Sigmoid colon (tissue), 7 donors: ENCODE data around the gene MECP2. TPM values are rescaled to one million over a fixed set of nuclear protein-coding genes. Genes with fewer than 3 reads are reported as not detected.

Experiments used
- DNase-seq: peaks from one replicate; pipeline ENCODE4 v3.0.0-alpha.2; 2019
- H3K27ac ChIP-seq, 4 donors: fragments of 200-600 bp; sonication (generic); one replicate each; pipeline ENCODE4 v1.5.1; 2016 to 2019; ENCODE audit warnings: mild to moderate bottlenecking in 1 of 4
- H3K27me3 ChIP-seq, 3 donors: fragments of 200-600 bp; sonication (generic); one replicate each; pipeline ENCODE4 v1.5.1; 2019; ENCODE audit warnings: mild to moderate bottlenecking in 1 of 3
- H3K36me3 ChIP-seq, 4 donors: fragments of 200-600 bp; sonication (generic); one replicate each; pipeline ENCODE4 v1.5.1; 2016 to 2019
- H3K4me1 ChIP-seq, 4 donors: fragments of 200-600 bp; sonication (generic); one replicate each; pipeline ENCODE4 v1.5.1; 2017 to 2019
- H3K4me3 ChIP-seq, 4 donors: fragments of 200-600 bp; sonication (generic); one replicate each; pipeline ENCODE4 v1.5.1; 2017 to 2019; ENCODE audit warnings: mild to moderate bottlenecking in 2 of 4, moderate library complexity in 1 of 4
- H3K9me3 ChIP-seq, 4 donors: fragments of 200-600 bp in 3 of 4; sonication (generic) in 3 of 4; one replicate each; pipeline versions ENCODE4 v1.5.1 to v1.6.1; 2013 to 2019
- CTCF ChIP-seq, 4 experiments: fragments of 450-650 bp in 3 of 4; fragments of 200-600 bp in 1 of 4; IDR thresholded peaks; one replicate each; pipeline ENCODE4 v1.5.1; 2016 to 2019; ENCODE audit warnings: antibody characterized with exemption in 4 of 4, mild to moderate bottlenecking in 3 of 4, moderate library complexity in 2 of 4
- EP300 ChIP-seq, 4 donors: sonication (generic); formaldehyde crosslinking; IDR thresholded peaks; one replicate each; pipeline ENCODE4 v1.6.1; 2017; ENCODE audit warnings: antibody characterized with exemption in 4 of 4
- POLR2A ChIP-seq, 2 donors: fragments of 450-650 bp; IDR thresholded peaks; one replicate each; pipeline ENCODE4 v1.6.1; 2016; ENCODE audit warnings: antibody characterized with exemption in 2 of 2, mild to moderate bottlenecking in 2 of 2, moderate library complexity in 2 of 2
- POLR2AphosphoS5 ChIP-seq, 4 donors: sonication (generic); formaldehyde crosslinking; IDR thresholded peaks; one replicate each; pipeline ENCODE4 v1.6.1; 2017; ENCODE audit warnings: antibody characterized with exemption in 4 of 4
- WGBS, 2 donors: extraction: QIAGEN DNeasy Blood & Tissue Kit; methylation state at CpG; one replicate each; pipeline ENCODE4 v1.1.7; 2013; 5-methylcytosine and 5-hydroxymethylcytosine counted together
- intact Hi-C: fragments of 100-400 bp; cut with DNase I; formaldehyde crosslinking; loops from one replicate; pipeline ENCODE4 v1.15.1; 2023
- polyA plus RNA-seq, 3 donors: library from polyadenylated mRNA; stranded (reverse); fragments of 200-250 nt; gene quantifications; one replicate each; pipeline ENCODE4 v1.2.3, GENCODE V29; 2013
- total RNA-seq, 4 donors: library from RNA; depleted of rRNA; stranded (reverse); fragments of >200 nt; gene quantifications; one replicate each; pipeline ENCODE4 v1.1.0, GENCODE V29; 2016
- donor health status: healthy with polysubstance abuse.
- donor health status: Bipolar disorder and iron deficiency.
- donor health status: healthy.

MECP2 gene
- total and polyA plus RNA-seq, 7 donors: 14.4 to 57.9 (median 43.9) TPM

DNA sequence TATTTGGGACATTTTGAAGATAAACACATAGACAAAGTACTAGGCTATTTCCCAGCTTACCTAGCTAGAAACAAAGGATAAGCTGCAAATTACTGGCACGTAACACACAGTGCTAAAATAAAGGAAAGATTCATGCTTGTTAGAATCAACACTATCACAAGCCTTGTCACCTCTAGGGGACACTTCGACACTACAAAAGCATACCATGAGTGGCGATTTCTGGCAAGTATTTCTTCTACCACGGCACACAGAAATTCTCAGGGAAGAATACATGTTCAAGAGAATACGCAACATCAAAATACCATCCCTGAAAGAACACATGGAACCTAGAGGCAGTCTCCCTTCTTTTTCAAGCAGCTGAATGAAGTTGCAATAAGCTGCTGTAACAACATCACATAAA is 5.1 kb downstream of the MECP2 start:
- 61 to 69% methylated on average over 5 of the region's 5 CpGs for WGBS, 2 donors
- no peaks in the 10 kb centered on the region for H3K9me3 ChIP-seq
- TF ChIP-seq CTCF (IDR thresholded peaks at IDR 0.05): no peak
- TF ChIP-seq POLR2AphosphoS5 (IDR thresholded peaks at IDR 0.05): no peak
- TF ChIP-seq POLR2A (IDR thresholded peaks at IDR 0.05): no peak
- no peak for TF ChIP-seq EP300 (IDR thresholded peaks at IDR 0.05)
- intact Hi-C loops: no loop called here
- no peaks in the 10 kb centered on the region for H3K27me3 ChIP-seq
- no peaks in the 10 kb centered on the region for H3K36me3 ChIP-seq
- no peak for DNase-seq
- H3K4me3 ChIP-seq: no peak overlapping the region
- H3K27ac ChIP-seq: peak overlapping the region in 2 of 4 donors; percentile 9 to 27
- peaks cover 0 to 41% (median 32%) of the 10 kb centered on the region in 4 donors for H3K4me1 ChIP-seq

DNA sequence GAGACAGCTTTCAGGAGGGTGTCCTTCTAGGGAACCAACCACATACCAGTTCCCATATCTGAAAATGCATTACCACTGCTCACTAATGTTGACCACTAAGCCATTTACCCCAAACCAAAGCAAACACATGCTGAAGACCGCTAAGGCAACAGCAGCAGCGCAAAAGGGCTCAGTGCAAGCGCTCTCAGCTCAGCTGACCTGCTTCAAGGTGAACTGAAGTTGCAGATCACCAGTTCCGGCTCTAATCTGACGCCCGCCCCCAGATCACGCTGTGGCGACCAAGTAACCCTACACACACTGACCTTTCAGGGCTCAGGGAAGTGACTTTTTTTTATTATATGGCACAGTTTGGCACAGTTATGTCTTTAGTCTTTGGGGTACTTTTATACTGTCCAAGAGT is 5.8 kb downstream of the MECP2 start:
- Histone ChIP-seq H3K27ac (peak overlapping the region in 1 of 4 donors; percentile 23), H3K4me3 (no peak overlapping the region), H3K36me3 (no peaks in the 10 kb centered on the region), H3K9me3 (no peaks in the 10 kb centered on the region), H3K4me1 (peaks cover 0 to 41% (median 32%) of the 10 kb centered on the region in 4 donors), H3K27me3 (no peaks in the 10 kb centered on the region)
- no peak for TF ChIP-seq CTCF (IDR thresholded peaks at IDR 0.05)
- no peak for TF ChIP-seq POLR2AphosphoS5 (IDR thresholded peaks at IDR 0.05)
- no peak for TF ChIP-seq EP300 (IDR thresholded peaks at IDR 0.05)
- TF ChIP-seq POLR2A (IDR thresholded peaks at IDR 0.05): no peak
- intact Hi-C loops: no loop called here
- DNase-seq: no peak
- WGBS, 2 donors: 84 to 91% methylated on average over 8 of the region's 8 CpGs

DNA sequence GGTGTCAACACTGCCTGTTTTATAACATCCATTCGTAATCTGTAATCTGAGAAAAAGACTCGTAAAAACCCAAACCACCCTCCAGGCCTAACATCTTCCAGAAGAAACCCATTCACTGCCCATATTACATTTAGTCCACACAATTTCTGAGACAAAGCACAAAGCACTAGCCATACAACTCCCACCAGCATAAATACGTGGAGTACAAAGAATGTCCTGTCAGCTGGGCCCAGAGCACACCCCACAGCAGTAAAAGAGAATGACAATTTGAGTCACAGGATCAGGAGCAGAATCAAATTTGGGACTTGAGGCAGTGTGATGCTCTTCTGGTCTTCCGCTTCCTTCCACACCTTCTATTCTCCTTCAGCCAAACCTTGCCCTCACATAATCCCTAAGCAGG is 6.8 kb downstream of the MECP2 start:
- TF ChIP-seq POLR2AphosphoS5 (IDR thresholded peaks at IDR 0.05) (no peak), EP300 (IDR thresholded peaks at IDR 0.05) (no peak), CTCF (IDR thresholded peaks at IDR 0.05) (no peak), POLR2A (IDR thresholded peaks at IDR 0.05) (no peak)
- 61 to 75% methylated on average over 4 of the region's 4 CpGs for WGBS, 2 donors
- H3K36me3 ChIP-seq: no peaks in the 10 kb centered on the region
- H3K4me3 ChIP-seq: no peak overlapping the region
- H3K4me1 ChIP-seq: peaks cover 0 to 36% (median 29%) of the 10 kb centered on the region in 4 donors
- no peak for DNase-seq
- intact Hi-C loops: no loop called here
- no peaks in the 10 kb centered on the region for H3K9me3 ChIP-seq
- no peaks in the 10 kb centered on the region for H3K27me3 ChIP-seq
- peak overlapping the region in 2 of 4 donors; percentile 14 to 23 for H3K27ac ChIP-seq

DNA sequence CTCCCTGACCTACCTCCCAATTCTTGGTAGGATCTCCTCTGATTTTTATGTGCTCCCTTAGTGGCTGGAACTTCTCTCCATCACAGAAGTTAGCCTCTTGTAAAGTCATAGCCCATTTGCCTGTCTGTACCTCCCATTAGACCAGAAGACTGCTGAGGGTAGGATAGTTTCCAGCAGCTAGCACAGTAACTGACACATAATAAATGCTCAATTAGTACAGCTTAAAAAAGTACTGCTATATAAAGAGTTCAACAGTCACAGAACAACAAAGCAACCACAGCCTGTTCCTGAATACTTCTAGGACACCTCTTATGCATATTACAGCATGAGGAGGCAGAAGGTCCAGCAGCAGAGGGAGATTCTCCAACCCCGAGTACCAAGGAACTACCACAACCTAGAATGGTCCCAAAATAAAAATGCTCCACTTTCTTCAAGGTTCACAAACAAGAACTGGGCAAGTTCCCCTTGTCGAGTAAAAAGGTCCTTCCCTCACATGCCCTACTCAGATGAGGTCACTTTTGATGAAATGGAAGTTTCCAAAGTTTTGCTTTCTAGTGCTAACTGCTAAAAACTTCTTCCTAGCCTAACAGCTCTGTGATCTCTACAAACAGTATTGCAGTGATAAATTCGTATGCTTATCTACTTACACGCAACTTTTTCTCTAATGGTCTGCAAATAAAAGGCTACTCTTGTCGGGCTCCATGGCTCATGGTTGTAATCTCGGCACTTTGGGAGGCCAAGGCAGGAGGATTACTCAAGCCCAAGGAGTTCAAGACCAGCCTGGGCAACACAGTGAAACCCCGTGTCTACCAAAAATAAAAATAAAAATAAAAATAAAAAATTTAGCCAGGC is 12.8 kb downstream of the MECP2 start:
- Histone ChIP-seq H3K36me3 (no peaks in the 10 kb centered on the region), H3K27ac (no peak overlapping the region), H3K27me3 (no peaks in the 10 kb centered on the region), H3K9me3 (no peaks in the 10 kb centered on the region), H3K4me3 (no peak overlapping the region), H3K4me1 (peaks cover 0 to 27% (median 10%) of the 10 kb centered on the region in 4 donors)
- no peak for DNase-seq
- intact Hi-C loops: no loop called here
- WGBS, 2 donors: 70 to 81% methylated on average over 7 of the region's 7 CpGs
- no peak for TF ChIP-seq EP300 (IDR thresholded peaks at IDR 0.05)
- no peak for TF ChIP-seq POLR2AphosphoS5 (IDR thresholded peaks at IDR 0.05)
- TF ChIP-seq POLR2A (IDR thresholded peaks at IDR 0.05): no peak
- no peak for TF ChIP-seq CTCF (IDR thresholded peaks at IDR 0.05)
